IMR-90 (cell line): ENCODE measurements around the gene DYSF.

Experiments
- MXI1 ChIP-seq: IDR thresholded peaks from 2 replicates; pipeline ENCODE4 v1.6.1; 2012; ENCODE audit warnings: low read depth, mild to moderate bottlenecking, low read length, moderate library complexity, borderline replicate concordance
- POLR2A ChIP-seq: IDR thresholded peaks from 2 replicates; pipeline ENCODE4 v1.6.1; 2012; ENCODE audit warnings: mild to moderate bottlenecking, low read depth, low read length
- SMC3 ChIP-seq: fragments of 150-350 bp; IDR thresholded peaks from 2 replicates; pipeline ENCODE4 v1.6.1; 2016; ENCODE audit warnings: low read depth, mild to moderate bottlenecking, antibody characterized with exemption, low read length, moderate library complexity

DNA sequence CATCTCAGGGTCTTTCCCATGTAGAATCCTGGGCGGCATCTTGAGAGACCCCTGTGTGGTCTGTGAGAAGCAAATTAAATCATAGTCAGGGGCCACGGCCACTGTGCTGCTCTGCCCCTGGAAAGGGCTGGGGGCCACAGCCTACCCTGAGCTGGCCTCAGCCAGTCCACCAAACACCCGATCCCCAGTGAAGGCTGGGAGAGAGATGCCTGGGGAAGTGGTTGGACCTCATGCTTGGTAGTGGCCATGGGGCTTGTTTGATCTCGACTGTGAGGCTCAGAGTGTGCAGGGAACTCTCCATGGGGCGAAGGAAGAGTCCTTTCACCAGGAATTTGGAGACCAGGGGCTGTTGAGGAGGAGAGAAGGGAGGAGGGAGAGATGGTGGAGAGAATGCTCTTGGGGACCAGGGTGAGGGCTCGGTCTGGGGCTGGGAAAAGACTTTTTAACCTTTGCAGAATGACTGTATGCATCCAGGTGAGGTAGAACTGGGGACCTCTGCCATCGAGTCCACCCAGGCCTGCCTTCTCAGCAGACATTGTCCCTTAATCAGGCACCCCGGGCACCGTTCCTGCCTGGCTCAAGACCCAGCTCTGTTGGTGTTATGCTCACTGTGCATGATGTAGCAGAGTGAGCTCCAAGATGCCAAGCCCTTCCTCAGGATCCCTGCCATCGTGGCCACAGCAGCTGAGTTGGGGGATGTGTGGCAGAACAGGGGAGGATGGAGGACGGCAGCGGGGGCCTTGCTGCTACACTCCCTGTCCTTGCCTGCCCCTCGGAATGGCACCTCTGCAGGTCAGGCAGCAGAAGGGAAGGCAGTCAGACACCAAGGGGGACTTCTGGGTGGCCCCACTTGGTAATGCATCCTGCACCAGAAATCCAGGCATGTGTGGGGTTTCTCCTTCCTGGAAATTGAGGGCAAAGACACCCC lies 249.9 kb downstream of the DYSF start:
- TF ChIP-seq SMC3 = no peak
- TF ChIP-seq POLR2A = no peak
- TF ChIP-seq MXI1 = no peak
